H9 (cell line): ENCODE results near the gene LRRK1. TPM values are rescaled to one million over a fixed set of nuclear protein-coding genes. Genes with fewer than 3 reads are reported as not detected.
"Not testable (repeated sequence)": the region's sequence is repeated elsewhere in the genome, so short reads cannot be mapped to it uniquely, and the experiment has no call there.

Experiments used
- DNase-seq: peaks from one replicate; pipeline ENCODE4 v3.0.0-alpha.2; 2017
- H2AFZ ChIP-seq: one replicate; pipeline ENCODE4 v1.6.1; 2013; ENCODE audit warnings: mild to moderate bottlenecking, low read length, control low read depth, moderate library complexity
- H2AK5ac ChIP-seq: 2 replicates; pipeline ENCODE4 v1.6.1; 2013; ENCODE audit warnings: low read length, control low read depth, mixed read lengths; ENCODE audit not compliant: insufficient read length
- H2BK120ac ChIP-seq: one replicate; pipeline ENCODE4 v1.6.1; 2013; ENCODE audit warnings: low read depth, mild to moderate bottlenecking, low read length, control low read depth, inconsistent platforms; ENCODE audit not compliant: poor library complexity, severe bottlenecking
- H2BK12ac ChIP-seq: 2 replicates; pipeline ENCODE4 v1.6.1; 2013; ENCODE audit warnings: low read length, control low read depth, mixed read lengths, low read depth; ENCODE audit not compliant: insufficient read length
- H2BK15ac ChIP-seq: 2 replicates; pipeline ENCODE4 v1.6.1; 2013; ENCODE audit warnings: low read depth, low read length, control low read depth
- H2BK20ac ChIP-seq: one replicate; pipeline ENCODE4 v1.6.1; 2013; ENCODE audit warnings: low read depth, mild to moderate bottlenecking, low read length, control low read depth, inconsistent platforms; ENCODE audit not compliant: poor library complexity, severe bottlenecking
- H2BK5ac ChIP-seq: 2 replicates; pipeline ENCODE4 v1.6.1; 2013; ENCODE audit warnings: low read length, control low read depth, mixed read lengths; ENCODE audit not compliant: insufficient read length
- H3K14ac ChIP-seq: 2 replicates; pipeline ENCODE4 v1.6.1; 2013; ENCODE audit warnings: low read length, control low read depth; ENCODE audit not compliant: insufficient read depth
- H3K18ac ChIP-seq: 2 replicates; pipeline ENCODE4 v1.6.1; 2013; ENCODE audit warnings: low read depth, mild to moderate bottlenecking, mixed read lengths, low read length, control low read depth; ENCODE audit not compliant: insufficient read length
- H3K23ac ChIP-seq: 2 replicates; pipeline ENCODE4 v1.6.1; 2013; ENCODE audit warnings: low read length, control low read depth, mixed read lengths, low read depth; ENCODE audit not compliant: insufficient read length
- H3K23me2 ChIP-seq: 2 replicates; pipeline ENCODE4 v1.6.1; 2013; ENCODE audit warnings: low read depth, mild to moderate bottlenecking, mixed read lengths, low read length, control low read depth; ENCODE audit not compliant: insufficient read length, poor library complexity, severe bottlenecking
- H3K27ac ChIP-seq: 2 replicates; pipeline ENCODE4 v1.5.1; 2013; ENCODE audit warnings: low read length, control low read depth, mixed read lengths, low read depth; ENCODE audit not compliant: insufficient read length
- H3K27me3 ChIP-seq: 2 replicates; pipeline ENCODE4 v1.6.1; 2013; ENCODE audit warnings: low read length, control low read depth, inconsistent platforms; ENCODE audit not compliant: insufficient read depth
- H3K4ac ChIP-seq: 2 replicates; pipeline ENCODE4 v1.6.1; 2013; ENCODE audit warnings: low read depth, mild to moderate bottlenecking, control low read depth, inconsistent platforms, low read length, moderate library complexity
- H3K4me1 ChIP-seq: 2 replicates; pipeline ENCODE4 v1.6.1; 2013; ENCODE audit warnings: low read length, control low read depth, inconsistent platforms; ENCODE audit not compliant: insufficient read depth
- H3K4me2 ChIP-seq: 2 replicates; pipeline ENCODE4 v1.6.1; 2013; ENCODE audit warnings: low read length, control low read depth, mixed read lengths; ENCODE audit not compliant: insufficient read length, insufficient read depth
- H3K56ac ChIP-seq: 2 replicates; pipeline ENCODE4 v1.6.1; 2013; ENCODE audit warnings: low read depth, mild to moderate bottlenecking, mixed read lengths, low read length, control low read depth; ENCODE audit not compliant: insufficient read length
- H3K79me1 ChIP-seq: 2 replicates; pipeline ENCODE4 v1.6.1; 2013; ENCODE audit warnings: low read depth, mild to moderate bottlenecking, moderate library complexity, low read length, control low read depth, inconsistent platforms; ENCODE audit not compliant: insufficient read depth, poor library complexity, severe bottlenecking
- H3K79me2 ChIP-seq: 2 replicates; pipeline ENCODE4 v1.6.1; 2013; ENCODE audit warnings: low read length, control low read depth, inconsistent platforms; ENCODE audit not compliant: insufficient read depth
- H3K9ac ChIP-seq: 2 replicates; pipeline ENCODE4 v1.6.1; 2013; ENCODE audit warnings: low read length, control low read depth, mixed read lengths; ENCODE audit not compliant: insufficient read length; ENCODE audit errors: extremely low read depth
- H3K9me3 ChIP-seq: one replicate; pipeline ENCODE4 v1.6.1; 2013; ENCODE audit warnings: low read depth, low read length, inconsistent platforms; ENCODE audit not compliant: control insufficient read depth
- H3T11ph ChIP-seq: one replicate; pipeline ENCODE4 v1.6.1; 2013; ENCODE audit warnings: mild to moderate bottlenecking, low read length, control low read depth, inconsistent platforms
- H4K20me1 ChIP-seq: one replicate; pipeline ENCODE4 v1.6.1; 2013; ENCODE audit not compliant: control insufficient read depth, insufficient read length, insufficient read depth
- H4K5ac ChIP-seq: 2 replicates; pipeline ENCODE4 v1.6.1; 2013; ENCODE audit warnings: low read depth, mild to moderate bottlenecking, mixed read lengths, low read length, control low read depth; ENCODE audit not compliant: insufficient read length
- H4K8ac ChIP-seq: replicated peaks from 2 replicates; pipeline ENCODE4 v1.6.1; 2013; ENCODE audit warnings: low read length, control low read depth, mixed read lengths, low read depth; ENCODE audit not compliant: insufficient read length
- H4K91ac ChIP-seq: 2 replicates; pipeline ENCODE4 v1.6.1; 2013; ENCODE audit warnings: low read depth, mild to moderate bottlenecking, moderate library complexity, mixed read lengths, low read length, control low read depth; ENCODE audit not compliant: insufficient read length
- H3K27ac Mint-ChIP-seq, 3 experiments: 2 replicates in 2 of 3; 3 replicates in 1 of 3; pipeline ENCODE4 v1.8.0; 2020 to 2021; ENCODE audit warnings: mixed read lengths in 3 of 3, mild to moderate bottlenecking in 1 of 3, moderate library complexity in 1 of 3
- H3K27me3 Mint-ChIP-seq: 2 replicates; pipeline ENCODE4 v1.8.0; 2021; ENCODE audit warnings: low read depth, mild to moderate bottlenecking, moderate library complexity, mixed read lengths
- H3K36me3 Mint-ChIP-seq, 3 experiments: 2 replicates in 2 of 3; 3 replicates in 1 of 3; pipeline ENCODE4 v1.8.0; 2020 to 2021; ENCODE audit warnings: low read depth in 3 of 3, mixed read lengths in 3 of 3; ENCODE audit not compliant: insufficient read depth in 1 of 3
- H3K4me1 Mint-ChIP-seq, 2 experiments: 2 replicates each; pipeline ENCODE4 v1.8.0; 2020; ENCODE audit warnings: mixed read lengths in 2 of 2
- H3K4me3 Mint-ChIP-seq, 2 experiments: 2 replicates in 1 of 2; 3 replicates in 1 of 2; pipeline ENCODE4 v1.8.0; 2020 to 2021; ENCODE audit warnings: mild to moderate bottlenecking in 2 of 2, mixed read lengths in 2 of 2, moderate library complexity in 1 of 2
- H3K9me3 Mint-ChIP-seq, 2 experiments: 2 replicates in 1 of 2; 3 replicates in 1 of 2; pipeline ENCODE4 v1.8.0; 2020; ENCODE audit warnings: mild to moderate bottlenecking in 2 of 2, mixed read lengths in 2 of 2, moderate library complexity in 1 of 2
- WGBS: extraction: QIAGEN DNeasy Blood & Tissue Kit; methylation state at CpG from one replicate; pipeline ENCODE4 v1.1.7; 2013; ENCODE audit warnings: missing lambda C conversion rate, low lambda C conversion rate, mixed read lengths; ENCODE audit not compliant: insufficient read length; ENCODE audit errors: extremely low coverage; 5-methylcytosine and 5-hydroxymethylcytosine counted together
- total RNA-seq: library from RNA; stranded (reverse); gene quantifications from 2 replicates; pipeline ENCODE4 v1.2.1, GENCODE V29; 2021

The LRRK1 gene
- total RNA-seq, 1 experiment from 2014 or later, result 4.0 TPM

DNA sequence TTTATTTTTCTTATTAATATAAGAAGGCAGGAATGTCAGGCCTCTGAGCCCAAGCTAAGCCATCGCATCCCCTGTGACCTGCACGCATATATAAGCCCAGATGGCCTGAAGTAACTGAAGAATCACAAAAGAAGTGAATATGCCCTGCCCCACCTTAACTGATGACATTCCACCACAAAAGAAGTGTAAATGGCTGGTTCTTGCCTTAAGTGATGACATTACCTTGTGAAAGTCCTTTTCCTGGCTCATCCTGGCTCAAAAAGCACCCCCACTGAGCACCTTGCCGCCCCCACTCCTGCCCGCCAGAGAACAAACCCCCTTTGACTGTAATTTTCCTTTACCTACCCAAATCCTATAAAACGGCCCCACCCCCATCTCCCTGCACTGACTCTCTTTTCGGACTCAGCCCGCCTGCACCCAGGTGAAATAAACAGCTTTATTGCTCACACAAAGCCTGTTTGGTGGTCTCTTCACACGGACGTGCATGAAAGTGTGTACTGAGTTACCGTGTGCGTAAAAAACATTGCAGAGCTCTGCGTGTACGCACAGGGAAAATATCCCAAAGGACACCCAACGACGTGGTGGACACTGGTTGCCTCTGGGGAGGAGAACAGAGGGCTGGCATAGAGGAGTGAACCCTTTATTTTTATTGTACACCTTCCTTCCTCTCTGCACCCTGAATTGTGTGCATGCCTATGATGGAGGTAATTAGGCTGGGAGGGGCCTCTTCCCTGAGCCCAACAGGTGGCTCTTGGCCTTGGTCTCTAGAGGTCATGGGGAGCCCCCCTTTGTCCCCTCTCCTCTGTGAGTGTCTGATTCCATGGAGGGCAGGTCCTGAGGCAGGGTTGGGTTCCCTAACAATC lies 158.9 kb downstream of the LRRK1 start:
- H3K9me3 ChIP-seq, result not testable (repeated sequence)
- peak; percentile 74 for DNase-seq

More for the DNA sequence above, 158.9 kb downstream of the LRRK1 start:
- not testable (repeated sequence) for H2AFZ ChIP-seq, H3K23ac ChIP-seq, H4K5ac ChIP-seq, H4K20me1 ChIP-seq, H3K4me2 ChIP-seq, H3K23me2 ChIP-seq, H2AK5ac ChIP-seq, H3K79me2 ChIP-seq, H2BK120ac ChIP-seq, H3K27me3 ChIP-seq, H3T11ph ChIP-seq, H2BK15ac ChIP-seq, H2BK5ac ChIP-seq, H3K9ac ChIP-seq, H3K4ac ChIP-seq, H2BK20ac ChIP-seq, H2BK12ac ChIP-seq, H4K8ac ChIP-seq, H3K56ac ChIP-seq, H3K4me3 Mint-ChIP-seq, H3K27me3 Mint-ChIP-seq, H3K79me1 ChIP-seq
- Histone ChIP-seq H3K14ac (peak overlapping the region; percentile 44; the same call in 1 of the 2 replicates), H4K91ac (peak overlapping the region; percentile 39), H3K18ac (peak overlapping the region; percentile 43), H3K27ac (peak overlapping the region; percentile 91), H3K4me1 (peaks cover 11% of the 10 kb centered on the region; the same call in 1 of the 2 replicates)
- H3K27ac Mint-ChIP-seq, result peak overlapping the region; percentile 92 to 100 (median 95)
- peaks cover 10 to 15% (median 13%) of the 10 kb centered on the region in 3 experiments for H3K36me3 Mint-ChIP-seq
- H3K4me1 Mint-ChIP-seq, result peaks cover 39 to 47% of the 10 kb centered on the region in 2 experiments
- WGBS, result no CpG with 5 or more reads among the region's 15 CpGs
- H3K9me3 Mint-ChIP-seq, result peaks cover 12 to 14% of the 10 kb centered on the region in 2 experiments
